Endothelial cell of umbilical vein (primary cell): ENCODE measurements around the gene ITPRIP. TPM values are rescaled to one million over a fixed set of nuclear protein-coding genes. Genes with fewer than 3 reads are reported as not detected.

Experiments
- BruUV-seq: library from RNA; stranded (reverse); fragments of 400-500 nt; replicated peaks from 2 replicates; lab custom pipeline; 2021; lab: Mats Ljungman, UMichigan
- CTCF ChIA-PET: fragments of 300-600, 350-600 bp; sonication (Branson Sonifier 250); formaldehyde crosslinking; loops from one replicate; lab custom pipeline; 2021; ENCODE audit warnings: antibody characterized with exemption, inconsistent platforms; lab: Charles Lee
- POLR2A ChIA-PET: fragments of 300-600, 350-600 bp; sonication (Branson Sonifier 250); formaldehyde crosslinking; loops from one replicate; lab custom pipeline; 2021; ENCODE audit warnings: antibody characterized with exemption, inconsistent platforms; lab: Charles Lee
- DNase-seq: peaks from one replicate; pipeline ENCODE4 v3.0.0-alpha.2; 2011; ENCODE audit warnings: low read depth, low spot score
- FAIRE-seq: peaks from 2 replicates; lab custom pipeline; 2011; peaks lifted over from hg19 to GRCh38; lab: Jason Lieb, UNC
- H2AFZ ChIP-seq: 2 replicates; pipeline ENCODE4 v1.6.0; 2012; ENCODE audit warnings: low read depth, low read length, control low read depth, inconsistent platforms
- H3K27ac ChIP-seq: 2 replicates; pipeline ENCODE4 v1.5.1; 2011; ENCODE audit warnings: low read depth, mild to moderate bottlenecking, control low read depth, low read length, moderate library complexity; ENCODE audit not compliant: insufficient read depth
- H3K27me3 ChIP-seq, 2 experiments: 2 replicates each; pipeline versions ENCODE4 v1.6.0 to v1.6.1; 2011; ENCODE audit warnings: low read length in 2 of 2, mixed read lengths in 1 of 2; ENCODE audit not compliant: control insufficient read depth in 2 of 2, insufficient read depth in 2 of 2
- H3K36me3 ChIP-seq, 2 experiments: 2 replicates in 1 of 2; 3 replicates in 1 of 2; pipeline ENCODE4 v1.5.1; 2011; ENCODE audit warnings: low read length in 2 of 2, mild to moderate bottlenecking in 1 of 2, moderate library complexity in 1 of 2; ENCODE audit not compliant: control insufficient read depth in 2 of 2, insufficient read depth in 2 of 2; ENCODE audit errors: extremely low read depth in 1 of 2
- H3K4me1 ChIP-seq: 3 replicates; pipeline ENCODE4 v1.5.1; 2011; ENCODE audit warnings: mild to moderate bottlenecking, low read length; ENCODE audit not compliant: control insufficient read depth, insufficient read depth; ENCODE audit errors: extremely low read depth
- H3K4me2 ChIP-seq: 2 replicates; pipeline ENCODE4 v1.6.1; 2011; ENCODE audit warnings: low read length, control low read depth, mixed read lengths; ENCODE audit not compliant: insufficient read depth
- H3K4me3 ChIP-seq, 3 experiments: fragments of 200-600 bp in 1 of 3; sonication (generic), shearing (Covaris generic) in 1 of 3; replicated peaks in 1 of 3; 2 replicates each; pipeline ENCODE4 v1.5.1; 2011 to 2016; ENCODE audit warnings: control low read depth in 3 of 3, low read length in 3 of 3, mild to moderate bottlenecking in 2 of 3, inconsistent platforms in 1 of 3, low read depth in 1 of 3, moderate library complexity in 1 of 3; ENCODE audit not compliant: insufficient read depth in 1 of 3
- H3K79me2 ChIP-seq: 2 replicates; pipeline ENCODE4 v1.6.0; 2012; ENCODE audit warnings: low read length, inconsistent platforms; ENCODE audit not compliant: control insufficient read depth, insufficient read depth
- H3K9ac ChIP-seq: replicated peaks from 2 replicates; pipeline ENCODE3; 2011; ENCODE audit warnings: low read length, control low read depth; ENCODE audit not compliant: insufficient read depth; ENCODE audit errors: extremely low read depth
- H3K9me1 ChIP-seq: replicated peaks from 3 replicates; pipeline ENCODE4 v1.6.0; 2011; ENCODE audit warnings: mild to moderate bottlenecking, low read length; ENCODE audit not compliant: control insufficient read depth, insufficient read depth; ENCODE audit errors: extremely low read depth
- H3K9me3 ChIP-seq: replicated peaks from 2 replicates; pipeline ENCODE4 v1.5.1; 2012; ENCODE audit warnings: low read length, inconsistent platforms; ENCODE audit not compliant: control insufficient read depth, insufficient read depth
- H4K20me1 ChIP-seq: replicated peaks from 2 replicates; pipeline ENCODE3; 2011; ENCODE audit warnings: mild to moderate bottlenecking, low read length; ENCODE audit not compliant: control insufficient read depth, insufficient read depth; ENCODE audit errors: extremely low read depth
- CTCF ChIP-seq, 2 donors: IDR thresholded peaks; 1 replicate in 1 of 2; 2 replicates in 1 of 2; pipeline ENCODE4 v1.5.1; 2011; ENCODE audit warnings: low read length in 2 of 2, mild to moderate bottlenecking in 2 of 2, moderate library complexity in 2 of 2, control low read depth in 1 of 2, inconsistent platforms in 1 of 2, low read depth in 1 of 2; ENCODE audit not compliant: insufficient read depth in 1 of 2; ENCODE audit errors: extremely low read depth in 1 of 2
- EZH2 ChIP-seq: IDR thresholded peaks from 2 replicates; pipeline ENCODE4 v1.6.1; 2012; ENCODE audit warnings: borderline replicate concordance, low read depth, mild to moderate bottlenecking, moderate library complexity, low read length, inconsistent platforms; ENCODE audit not compliant: severe bottlenecking
- FOS ChIP-seq: IDR thresholded peaks from 2 replicates; pipeline ENCODE4 v1.6.1; 2011; ENCODE audit warnings: mild to moderate bottlenecking, low read length, moderate library complexity, borderline replicate concordance; ENCODE audit not compliant: insufficient read depth
- GATA2 ChIP-seq: IDR thresholded peaks from 2 replicates; pipeline ENCODE4 v1.7.0; 2011; ENCODE audit warnings: low read depth, mild to moderate bottlenecking, moderate library complexity, mixed read lengths, low read length; ENCODE audit not compliant: insufficient read length, insufficient read depth
- JUN ChIP-seq: IDR thresholded peaks from 2 replicates; pipeline ENCODE4 v1.6.1; 2011; ENCODE audit warnings: borderline replicate concordance, low read depth; ENCODE audit not compliant: insufficient read length, insufficient read depth
- MAX ChIP-seq: IDR thresholded peaks from 2 replicates; pipeline ENCODE4 v1.6.1; 2011; ENCODE audit not compliant: insufficient read depth, insufficient read length
- MYC ChIP-seq: IDR thresholded peaks from one replicate; pipeline ENCODE4 v1.6.1; 2011; ENCODE audit warnings: mild to moderate bottlenecking, low read depth, low read length
- POLR2A ChIP-seq: IDR thresholded peaks from 2 replicates; pipeline ENCODE4 v1.6.1; 2012; ENCODE audit warnings: low read depth, mild to moderate bottlenecking, control low read depth, low read length
- POLR2AphosphoS5 ChIP-seq: IDR thresholded peaks from 2 replicates; pipeline ENCODE4 v1.6.1; 2012; ENCODE audit warnings: low read depth, mild to moderate bottlenecking, control low read depth, low read length, moderate library complexity; ENCODE audit not compliant: insufficient read depth
- dilution Hi-C: fragments of 300-500 bp; cut with MboI; formaldehyde crosslinking; loops from one replicate; pipeline ENCODE4 v1.15.0; 2019; ENCODE audit warnings: low sequenced_read_pairs; ENCODE audit not compliant: extremely low pct_ligation_motif_present
- intact Hi-C: fragments of 100-400 bp; cut with micrococcal nuclease; formaldehyde crosslinking; loops from one replicate; pipeline ENCODE4 v1.10.0; 2022
- polyA plus RNA-seq, 4 experiments: library from polyadenylated mRNA; depleted of rRNA in 3 of 4; stranded (reverse) in 3 of 4; unstranded in 1 of 4; fragments of >200 nt; gene quantifications; 2 replicates each; pipeline versions ENCODE4 v1.2.1 to v1.2.3, GENCODE V29; 2011 to 2012; ENCODE audit warnings: missing spikeins in 1 of 4
- total RNA-seq: library from RNA; stranded (reverse); gene quantifications from 2 replicates; pipeline ENCODE4 v1.2.3, GENCODE V29; 2021

ITPRIP gene
- total and polyA plus RNA-seq, 2 donors (not counting 3 experiments of a cell fraction or from before 2014, with no cell fraction given): 31.4 to 33.2 TPM

- intact Hi-C loops: no loop called here
- dilution Hi-C loops: no loop called here
- ChIA-PET CTCF (interaction anchor here (1.6 to 3.2 kb wide), 2 partner anchors 12 to 18 kb away, joined by 4 to 19 read pairs; no protein-coding TSS in a partner anchor), POLR2A (interaction anchor here (0.5 to 1.4 kb wide), 2 partner anchors 12 to 17 kb away, joined by 3 to 4 read pairs; no protein-coding TSS in a partner anchor)
- no peaks in the 10 kb centered on the region for H3K27me3 ChIP-seq
- no peak overlapping the region for H3K9ac ChIP-seq
- no peak for TF ChIP-seq MYC
- no peak for TF ChIP-seq GATA2
- TF ChIP-seq EZH2: no peak
- no peak for TF ChIP-seq POLR2A
- no peak for TF ChIP-seq MAX
- no peak for TF ChIP-seq FOS
- no peak for TF ChIP-seq POLR2AphosphoS5
- no peak for TF ChIP-seq JUN
- no peak for TF ChIP-seq CTCF (IDR thresholded peaks at IDR 0.05; ENCODE audit: extremely low read depth in 1 of 2, insufficient read depth in 1 of 2, low read depth in 1 of 2, low read length in 2 of 2)
- FAIRE-seq: no peak
- no peak overlapping the region for H3K4me2 ChIP-seq
- no peak overlapping the region for H3K27ac ChIP-seq
- H3K4me3 ChIP-seq: no peak overlapping the region
- H3K4me1 ChIP-seq: peaks cover 62% of the 10 kb centered on the region
- DNase-seq: no peak
- peaks cover 5% of the 10 kb centered on the region for H4K20me1 ChIP-seq
- H3K9me1 ChIP-seq: no peaks in the 10 kb centered on the region
- H3K9me3 ChIP-seq: no peaks in the 10 kb centered on the region
- H3K36me3 ChIP-seq: no peaks in the 10 kb centered on the region
- peaks cover 96% of the 10 kb centered on the region for H3K79me2 ChIP-seq
- no TSS peak for BruUV-seq
- no peak overlapping the region for H2AFZ ChIP-seq
These were observed 14.0 kb downstream of the ITPRIP start for GRCh38 chr10:104324221-104324686.
